Trophoblast cell (in vitro differentiated cells and primary cell): Measurements from ENCODE around the gene HARS2.
A peak's percentile ranks its signal among the peaks of the same experiment; 100 is the strongest.
"Not testable (repeated sequence)": the region's sequence is repeated elsewhere in the genome, so short reads cannot be mapped to it uniquely, and the experiment has no call there.

Source experiments
- DNase-seq, 2 donors: peaks; one replicate each; pipeline ENCODE4 v3.0.0-alpha.2; 2016
- H2AFZ ChIP-seq: 2 replicates; pipeline ENCODE4 v1.6.1; 2013; ENCODE audit warnings: low read length, moderate library complexity, mild to moderate bottlenecking; ENCODE audit not compliant: insufficient read depth, poor library complexity
- H2AK5ac ChIP-seq: 2 replicates; pipeline ENCODE4 v1.6.1; 2013; ENCODE audit warnings: mild to moderate bottlenecking, low read length
- H2BK120ac ChIP-seq: 2 replicates; pipeline ENCODE4 v1.6.1; 2013; ENCODE audit warnings: low read length, mild to moderate bottlenecking, moderate library complexity; ENCODE audit not compliant: insufficient read depth, poor library complexity
- H2BK12ac ChIP-seq: 2 replicates; pipeline ENCODE4 v1.6.1; 2013; ENCODE audit warnings: mild to moderate bottlenecking, low read length, moderate library complexity
- H2BK5ac ChIP-seq: 2 replicates; pipeline ENCODE4 v1.6.1; 2013; ENCODE audit warnings: low read length, low read depth, moderate library complexity, mild to moderate bottlenecking; ENCODE audit not compliant: poor library complexity
- H3K14ac ChIP-seq: 2 replicates; pipeline ENCODE4 v1.6.1; 2013; ENCODE audit warnings: mild to moderate bottlenecking, low read length
- H3K18ac ChIP-seq: 2 replicates; pipeline ENCODE4 v1.6.1; 2013; ENCODE audit warnings: mild to moderate bottlenecking, low read length
- H3K23ac ChIP-seq: 2 replicates; pipeline ENCODE4 v1.6.1; 2013; ENCODE audit warnings: low read length
- H3K27ac ChIP-seq: 2 replicates; pipeline ENCODE4 v1.5.1; 2013; ENCODE audit warnings: low read depth, mild to moderate bottlenecking, inconsistent platforms, low read length, moderate library complexity
- H3K27me3 ChIP-seq: 2 replicates; pipeline ENCODE4 v1.6.1; 2013; ENCODE audit warnings: inconsistent platforms, mild to moderate bottlenecking, low read length, moderate library complexity; ENCODE audit not compliant: insufficient read depth
- H3K36me3 ChIP-seq, 2 experiments: 1 replicate in 1 of 2; 2 replicates in 1 of 2; pipeline ENCODE4 v1.6.1; 2013; ENCODE audit warnings: low read length in 2 of 2, mild to moderate bottlenecking in 2 of 2, moderate library complexity in 1 of 2; ENCODE audit not compliant: insufficient read depth in 2 of 2, control insufficient read depth in 1 of 2
- H3K4ac ChIP-seq: 2 replicates; pipeline ENCODE4 v1.6.1; 2013; ENCODE audit warnings: low read depth, mild to moderate bottlenecking, low read length, moderate library complexity
- H3K4me1 ChIP-seq, 2 experiments: 1 replicate in 1 of 2; 2 replicates in 1 of 2; pipeline ENCODE4 v1.6.1; 2013; ENCODE audit warnings: low read length in 2 of 2, mild to moderate bottlenecking in 2 of 2, moderate library complexity in 1 of 2; ENCODE audit not compliant: insufficient read depth in 2 of 2, control insufficient read depth in 1 of 2
- H3K4me2 ChIP-seq: 2 replicates; pipeline ENCODE4 v1.6.1; 2013; ENCODE audit warnings: inconsistent platforms, mild to moderate bottlenecking, low read length, moderate library complexity
- H3K4me3 ChIP-seq: 2 replicates; pipeline ENCODE4 v1.5.1; 2013; ENCODE audit warnings: mild to moderate bottlenecking, low read depth, low read length, inconsistent platforms
- H3K79me1 ChIP-seq: one replicate; pipeline ENCODE4 v1.6.1; 2013; ENCODE audit warnings: low read length
- H3K79me2 ChIP-seq: 2 replicates; pipeline ENCODE4 v1.6.1; 2013; ENCODE audit warnings: low read length, mild to moderate bottlenecking; ENCODE audit not compliant: control insufficient read depth, insufficient read depth, poor library complexity
- H3K9ac ChIP-seq: 2 replicates; pipeline ENCODE4 v1.6.1; 2013; ENCODE audit warnings: mild to moderate bottlenecking, low read length
- H3K9me3 ChIP-seq: 2 replicates; pipeline ENCODE4 v1.6.1; 2013; ENCODE audit warnings: low read depth, mild to moderate bottlenecking, control low read depth, inconsistent platforms, low read length; ENCODE audit not compliant: insufficient read depth
- H4K12ac ChIP-seq: 2 replicates; pipeline ENCODE4 v1.6.1; 2013; ENCODE audit warnings: low read depth, mild to moderate bottlenecking, low read length, moderate library complexity
- H4K8ac ChIP-seq: 2 replicates; pipeline ENCODE4 v1.6.1; 2013; ENCODE audit warnings: low read depth, mild to moderate bottlenecking, low read length, moderate library complexity
- H4K91ac ChIP-seq: one replicate; pipeline ENCODE4 v1.6.1; 2013; ENCODE audit warnings: low read depth, mild to moderate bottlenecking, low read length, moderate library complexity
- WGBS: extraction: QIAGEN DNeasy Blood & Tissue Kit; methylation state at CpG from one replicate; pipeline ENCODE4 v1.1.7; 2013; ENCODE audit warnings: missing lambda C conversion rate; ENCODE audit not compliant: insufficient read length, insufficient coverage; ENCODE audit errors: extremely low coverage; 5-methylcytosine and 5-hydroxymethylcytosine counted together

HARS2 gene

DNA sequence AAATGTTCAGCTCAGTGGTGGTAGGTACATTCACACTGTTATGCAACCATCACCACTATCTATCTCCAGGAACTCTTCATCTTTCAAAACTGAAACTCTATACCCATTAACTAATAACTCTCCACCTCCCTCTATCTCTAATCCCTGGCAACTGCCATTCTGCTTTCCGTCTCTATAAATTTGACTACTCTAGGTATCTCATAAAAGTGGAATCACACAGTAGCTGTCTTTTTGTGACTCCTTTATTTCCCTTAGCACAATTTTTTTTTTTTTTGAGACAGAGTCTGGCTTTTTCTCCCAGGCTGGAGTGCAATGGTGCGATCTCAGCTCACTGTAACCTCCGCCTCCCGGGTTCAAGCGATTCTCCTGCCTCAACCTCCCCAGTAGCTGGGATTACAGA lies 30.1 kb downstream of the HARS2 start:
- WGBS: no CpG with 5 or more reads among the region's 5 CpGs
- H2AK5ac ChIP-seq: not testable (repeated sequence)

DNA sequence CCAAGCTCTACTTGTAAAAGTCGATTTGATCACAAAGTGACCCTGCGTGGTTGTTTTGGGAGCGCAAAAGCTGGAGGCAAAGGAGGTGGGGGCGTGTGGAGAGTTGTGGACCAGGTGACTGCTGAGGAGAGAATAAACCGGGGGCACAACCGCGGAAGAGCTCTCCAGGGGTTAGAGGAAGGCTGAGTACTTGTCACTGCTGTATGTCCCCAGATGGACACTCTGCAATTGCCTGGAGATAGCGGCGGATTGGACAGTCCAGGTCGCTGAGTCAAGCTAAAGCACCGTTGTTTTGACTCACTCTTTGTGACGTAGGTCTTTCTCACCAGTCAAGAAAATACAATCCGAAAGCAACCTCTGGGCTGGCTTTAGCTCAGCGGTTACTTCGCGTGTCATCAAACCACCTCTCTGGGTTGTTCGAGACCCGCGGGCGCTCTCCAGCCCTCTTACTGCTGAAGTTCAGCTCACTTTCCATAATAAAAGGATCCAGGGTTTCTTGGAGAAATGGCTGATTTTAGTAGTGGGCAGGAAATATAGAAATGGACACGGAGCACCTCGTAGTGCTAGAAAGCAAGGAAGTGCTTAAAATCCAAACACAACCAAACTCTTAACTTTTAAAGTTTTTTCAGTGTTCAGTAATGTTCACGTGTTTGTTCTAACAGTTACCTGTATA lies 34.7 kb downstream of the HARS2 start:
- Histone ChIP-seq H3K79me1 (no peaks in the 10 kb centered on the region), H4K12ac (no peak overlapping the region), H3K4me2 (peak overlapping the region; percentile 50), H2AFZ (peak overlapping the region; percentile 25), H3K18ac (no peak overlapping the region), H3K9ac (no peak overlapping the region), H2AK5ac (no peak overlapping the region), H2BK5ac (no peak overlapping the region), H2BK120ac (no peak overlapping the region), H2BK12ac (no peak overlapping the region), H3K4me1 (no peaks in the 10 kb centered on the region), H4K8ac (no peak overlapping the region), H4K91ac (no peak overlapping the region), H3K4me3 (peak overlapping the region; percentile 26), H3K27ac (no peak overlapping the region), H3K79me2 (no peaks in the 10 kb centered on the region), H3K27me3 (no peaks in the 10 kb centered on the region), H3K36me3 (no peaks in the 10 kb centered on the region), H3K4ac (no peak overlapping the region), H3K23ac (no peak overlapping the region), H3K14ac (no peak overlapping the region), H3K9me3 (no peaks in the 10 kb centered on the region)
- no CpG with 5 or more reads among the region's 23 CpGs for WGBS
- peak; percentile 97 to 99 for DNase-seq

More for the DNA sequence above, 30.1 kb downstream of the HARS2 start:
- H3K4me1 ChIP-seq, H2BK12ac ChIP-seq, H3K18ac ChIP-seq, H3K36me3 ChIP-seq, H3K79me2 ChIP-seq, H2AFZ ChIP-seq, H3K4ac ChIP-seq, H2BK5ac ChIP-seq, H4K91ac ChIP-seq, H3K4me2 ChIP-seq, DNase-seq, H3K27ac ChIP-seq, H3K79me1 ChIP-seq, H4K8ac ChIP-seq, H3K14ac ChIP-seq, H3K27me3 ChIP-seq, H3K23ac ChIP-seq, H4K12ac ChIP-seq, H3K9ac ChIP-seq, H3K9me3 ChIP-seq, H3K4me3 ChIP-seq, H2BK120ac ChIP-seq: not testable (repeated sequence)

DNA sequence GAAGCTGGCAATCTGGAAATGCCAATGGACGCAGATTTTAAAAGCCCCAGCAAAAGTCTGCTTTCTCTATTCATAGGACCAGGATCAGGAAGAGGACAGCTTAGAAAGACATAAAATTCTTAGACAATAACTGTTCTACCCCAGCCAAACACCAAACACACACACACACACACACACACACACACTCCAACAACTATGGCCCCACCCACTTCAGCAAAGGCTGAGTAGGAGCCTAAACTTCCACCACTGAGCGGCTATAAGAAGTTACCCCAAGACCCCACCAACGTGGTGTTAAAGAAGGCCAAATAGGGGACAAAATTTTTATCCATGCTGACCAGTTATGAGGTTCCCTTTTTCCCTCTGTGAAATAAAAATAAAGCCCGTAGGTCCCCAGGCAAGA lies 41.8 kb downstream of the HARS2 start:
- no peak overlapping the region for H3K4me2 ChIP-seq

DNA sequence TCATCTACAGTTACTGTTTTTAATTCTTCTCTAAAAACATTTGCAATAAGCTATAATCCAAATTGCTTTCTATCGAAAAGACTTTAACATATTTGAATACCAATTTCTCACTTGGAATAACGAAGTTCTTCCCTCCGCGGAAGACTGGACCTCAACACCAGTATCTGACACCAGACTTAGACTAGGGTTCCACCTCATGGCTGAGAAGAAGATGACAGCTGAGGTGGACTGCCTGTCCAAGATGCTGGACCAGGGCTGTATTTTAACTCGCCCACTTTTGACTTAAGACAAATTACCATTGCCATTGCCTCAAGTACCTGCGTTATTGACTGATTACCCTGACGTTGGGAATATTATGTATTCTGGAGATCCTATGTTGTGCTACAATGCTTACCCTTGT lies 43.1 kb downstream of the HARS2 start:
- Histone ChIP-seq H2AFZ (no peak overlapping the region), H3K4ac (no peak overlapping the region), H3K9ac (no peak overlapping the region), H3K9me3 (no peaks in the 10 kb centered on the region), H3K18ac (no peak overlapping the region), H4K91ac (no peak overlapping the region), H3K4me2 (no peak overlapping the region), H3K36me3 (no peaks in the 10 kb centered on the region), H3K79me1 (no peaks in the 10 kb centered on the region), H3K27me3 (no peaks in the 10 kb centered on the region), H3K23ac (no peak overlapping the region), H3K4me3 (no peak overlapping the region), H4K12ac (no peak overlapping the region), H2BK120ac (no peak overlapping the region), H3K79me2 (no peaks in the 10 kb centered on the region), H3K27ac (no peak overlapping the region), H3K4me1 (no peaks in the 10 kb centered on the region), H2BK5ac (no peak overlapping the region), H4K8ac (no peak overlapping the region), H3K14ac (no peak overlapping the region), H2BK12ac (no peak overlapping the region), H2AK5ac (no peak overlapping the region)
- peak in 1 of 2 donors; percentile 47 for DNase-seq
- WGBS: no CpG with 5 or more reads among the region's 7 CpGs

More for the DNA sequence above, 41.8 kb downstream of the HARS2 start:
- Histone ChIP-seq H3K79me1 (no peaks in the 10 kb centered on the region), H3K14ac (no peak overlapping the region), H4K91ac (no peak overlapping the region), H3K4ac (no peak overlapping the region), H2BK5ac (no peak overlapping the region), H3K9me3 (no peaks in the 10 kb centered on the region), H3K4me1 (no peaks in the 10 kb centered on the region), H3K9ac (no peak overlapping the region), H3K18ac (no peak overlapping the region), H3K36me3 (no peaks in the 10 kb centered on the region), H2BK12ac (no peak overlapping the region), H3K27me3 (no peaks in the 10 kb centered on the region), H2AFZ (no peak overlapping the region), H2AK5ac (no peak overlapping the region), H3K79me2 (no peaks in the 10 kb centered on the region), H3K4me3 (no peak overlapping the region), H3K23ac (no peak overlapping the region), H4K12ac (no peak overlapping the region), H4K8ac (no peak overlapping the region), H3K27ac (no peak overlapping the region), H2BK120ac (no peak overlapping the region)
- WGBS: no CpG with 5 or more reads among the region's 4 CpGs
- DNase-seq: no peak
